ENCODE measurements around the gene DTNB. TPM values are rescaled to one million over a fixed set of nuclear protein-coding genes. Genes with fewer than 3 reads are reported as not detected.

Gene DTNB
- polyA plus RNA-seq, 1 donor from 2014 or later, result 16.5 TPM

DNA sequence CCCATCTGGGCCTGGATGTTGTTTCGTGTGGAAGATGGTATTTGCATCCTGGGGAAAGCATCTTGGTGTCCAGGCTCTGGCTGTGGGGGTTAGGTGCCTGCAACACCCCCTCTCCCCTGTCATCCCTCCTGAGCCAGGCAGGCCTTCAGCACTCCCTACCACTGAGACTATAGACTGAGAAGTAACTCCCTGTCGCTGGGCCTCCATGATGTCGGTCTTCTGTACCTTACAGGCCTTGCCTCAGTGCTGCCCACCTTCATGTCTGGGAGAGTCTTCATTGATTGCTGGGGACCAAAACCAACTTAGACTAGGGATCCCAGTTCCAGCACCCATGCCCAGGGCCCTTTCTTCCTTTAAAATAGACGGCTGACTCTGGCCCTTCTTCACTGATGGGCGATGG is 298.6 kb downstream of the DTNB start:
- Mint-ChIP-seq H3K27ac (peak overlapping the region in 1 of 3 donors; percentile 53), H3K4me1 (peaks cover 11 to 25% (median 20%) of the 10 kb centered on the region in 3 donors), H3K27me3 (no peaks in the 10 kb centered on the region), H3K9me3 (no peaks in the 10 kb centered on the region), H3K4me3 (no peak overlapping the region), H3K36me3 (peaks cover 2% of the 10 kb centered on the region)

DNA sequence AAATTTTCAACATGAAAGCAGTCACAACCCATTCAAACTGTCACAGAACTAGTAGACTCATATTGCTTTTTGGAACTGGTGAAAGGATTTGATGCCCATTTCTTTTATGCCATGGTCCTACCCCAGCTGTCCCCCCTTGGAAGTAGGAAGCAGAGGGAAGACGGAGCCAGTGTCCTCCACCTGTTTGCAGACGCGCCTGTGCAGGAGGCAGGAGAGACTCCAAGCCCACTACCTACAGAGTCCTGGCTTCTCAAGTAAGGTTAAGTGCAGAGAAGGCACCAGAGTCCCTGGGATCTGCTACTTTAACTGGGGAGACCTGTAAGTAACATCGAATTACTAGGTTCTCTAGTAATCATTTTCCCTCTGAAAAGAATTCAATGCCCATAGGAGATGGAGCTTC is 299.0 kb downstream of the DTNB start:
- Mint-ChIP-seq H3K27ac (no peak overlapping the region), H3K36me3 (peaks cover 2% of the 10 kb centered on the region), H3K9me3 (no peaks in the 10 kb centered on the region), H3K4me1 (peaks cover 11 to 22% (median 20%) of the 10 kb centered on the region in 3 donors), H3K27me3 (no peaks in the 10 kb centered on the region), H3K4me3 (no peak overlapping the region)

DNA sequence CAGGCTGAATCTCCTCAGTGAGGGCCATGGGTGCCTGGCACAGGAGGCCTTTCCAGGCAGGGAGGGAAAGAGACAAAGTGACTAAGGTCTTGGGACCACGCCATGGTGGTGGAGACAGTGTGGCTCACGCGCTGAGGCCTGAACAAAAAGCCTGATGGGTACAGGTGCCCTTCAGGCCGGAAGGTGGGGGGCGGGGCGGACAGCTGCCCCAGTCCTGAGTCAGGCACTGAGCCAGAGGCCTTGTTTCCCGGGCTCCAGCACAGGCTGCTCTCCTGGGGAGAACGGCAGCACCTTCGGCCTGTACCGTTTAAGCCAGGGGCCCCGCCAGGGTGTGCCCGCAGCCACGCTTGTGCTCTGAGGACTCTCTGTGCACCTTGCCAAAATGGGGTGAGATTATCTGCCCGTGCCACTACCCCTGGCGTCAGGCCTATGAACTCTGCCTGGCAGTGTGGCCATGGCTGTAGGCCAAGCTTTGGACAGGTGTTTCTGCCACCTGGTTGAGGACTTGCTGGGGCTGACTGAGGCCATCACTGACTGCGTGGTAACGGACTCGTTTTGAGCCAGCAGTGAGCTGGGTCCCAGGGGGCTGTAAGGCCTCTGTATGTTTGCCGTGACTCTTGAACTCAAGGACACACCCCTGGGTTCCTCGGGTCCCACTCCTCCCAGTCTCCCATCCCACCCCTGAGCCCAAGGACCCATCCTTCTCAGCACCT is 300.0 kb downstream of the DTNB start:
- H3K9me3 Mint-ChIP-seq, result no peaks in the 10 kb centered on the region

DNA sequence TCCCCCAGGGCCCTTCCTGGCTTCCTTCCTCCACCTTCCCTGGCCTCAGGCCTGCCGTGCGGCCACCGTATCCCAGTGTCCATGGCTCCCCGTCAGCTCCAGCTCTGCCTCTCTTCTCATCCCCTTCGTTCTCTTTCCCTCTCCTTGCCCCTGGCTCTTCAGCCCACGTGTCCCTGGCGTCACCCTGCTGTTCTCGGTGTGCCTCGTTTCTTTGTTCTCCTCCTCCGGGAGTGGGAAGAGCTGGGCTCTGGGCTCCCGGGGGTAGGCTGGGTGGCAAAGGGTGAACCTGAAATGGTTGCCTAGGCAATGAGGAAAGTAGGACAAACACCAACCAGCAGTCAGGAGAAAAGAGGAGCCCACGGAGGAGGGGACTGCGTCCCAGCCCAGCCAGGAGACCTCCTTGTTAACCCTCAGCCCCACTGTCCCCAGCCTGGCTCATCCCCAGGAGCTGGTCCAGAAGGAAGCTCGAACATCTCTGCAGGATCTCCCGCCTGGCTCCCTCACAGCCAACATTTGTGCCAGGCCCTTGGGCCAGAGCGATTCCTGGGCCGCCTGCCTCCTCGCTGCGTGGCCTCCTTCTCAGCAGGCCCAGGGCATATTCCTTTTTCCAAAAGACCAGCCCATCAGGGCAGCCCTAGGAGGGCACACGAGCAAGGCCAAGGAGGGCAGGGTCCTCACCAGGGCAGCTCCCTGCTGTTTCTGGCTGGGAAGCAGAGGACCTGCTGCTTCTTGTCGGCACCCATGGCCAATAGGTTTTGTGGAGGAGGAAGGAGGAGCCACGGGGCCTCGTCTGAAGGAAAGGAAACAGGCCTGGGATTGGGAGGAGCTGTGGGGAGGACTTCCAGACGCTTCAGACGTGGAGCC is 300.7 kb downstream of the DTNB start:
- H3K4me1 Mint-ChIP-seq, result peaks cover 9 to 14% (median 10%) of the 10 kb centered on the region in 3 donors
- peaks cover 2% of the 10 kb centered on the region for H3K36me3 Mint-ChIP-seq
- no peak overlapping the region for H3K27ac Mint-ChIP-seq
- no peaks in the 10 kb centered on the region for H3K9me3 Mint-ChIP-seq
- H3K4me3 Mint-ChIP-seq, result no peak overlapping the region
- no peaks in the 10 kb centered on the region for H3K27me3 Mint-ChIP-seq

More for the DNA sequence above, 300.0 kb downstream of the DTNB start:
- Mint-ChIP-seq H3K27ac (no peak overlapping the region), H3K4me1 (peaks cover 11 to 17% (median 17%) of the 10 kb centered on the region in 3 donors), H3K27me3 (no peaks in the 10 kb centered on the region), H3K36me3 (peaks cover 2% of the 10 kb centered on the region), H3K4me3 (no peak overlapping the region)

DNA sequence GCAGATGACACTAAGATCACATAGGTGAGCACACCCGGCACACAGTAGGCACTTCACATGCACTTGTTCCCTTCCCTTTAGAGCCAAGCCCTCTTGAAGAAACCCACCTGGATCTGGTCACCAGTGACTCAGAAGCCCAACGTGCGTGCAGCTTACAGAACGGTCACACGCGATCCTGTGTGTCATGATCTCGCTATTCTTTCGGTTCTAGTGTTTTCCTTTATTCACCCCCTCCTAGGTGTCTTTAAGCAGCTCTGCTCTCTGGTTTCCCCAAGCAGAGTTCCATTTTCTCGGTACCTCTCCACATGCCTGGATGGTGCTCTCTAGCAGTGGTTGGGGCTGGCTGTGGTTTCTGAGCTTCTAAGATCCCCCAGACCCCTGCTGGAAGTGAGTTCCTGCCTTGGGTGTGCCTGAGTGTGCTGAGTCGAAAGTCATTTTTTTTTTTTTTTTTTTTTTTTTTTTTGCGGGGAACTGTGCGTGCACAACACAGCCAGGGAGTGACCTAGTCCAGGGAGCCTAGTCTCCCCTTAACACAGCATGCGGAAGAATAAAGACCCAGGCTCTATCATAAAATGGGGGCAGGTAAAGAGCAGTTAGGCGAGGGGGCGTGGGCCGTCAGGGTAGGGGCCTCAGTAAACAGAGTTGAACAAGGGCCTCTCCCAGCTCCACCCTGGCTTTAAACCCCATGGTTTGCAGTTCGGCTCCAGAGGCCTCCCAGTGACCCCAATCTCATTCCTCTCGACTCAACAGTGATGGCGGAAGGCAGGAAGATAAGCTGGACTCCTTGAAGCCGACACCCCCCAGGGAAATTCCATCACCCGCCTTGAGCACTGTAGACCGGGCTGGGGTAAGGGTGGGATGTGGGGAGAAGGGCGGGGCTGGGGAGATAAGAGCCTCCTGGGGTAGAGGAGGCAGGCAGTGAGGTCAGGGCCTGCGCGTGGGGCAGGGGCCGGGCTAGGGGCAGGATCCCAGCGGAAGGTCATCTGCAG is 301.8 kb downstream of the DTNB start:
- H3K9me3 Mint-ChIP-seq, result no peaks in the 10 kb centered on the region
- H3K4me3 Mint-ChIP-seq, result no peak overlapping the region
- peaks cover 2% of the 10 kb centered on the region for H3K36me3 Mint-ChIP-seq
- H3K27ac Mint-ChIP-seq, result peak overlapping the region in 1 of 3 donors; percentile 65
- no peaks in the 10 kb centered on the region for H3K27me3 Mint-ChIP-seq
- H3K4me1 Mint-ChIP-seq, result peaks cover 0 to 7% (median 2%) of the 10 kb centered on the region in 3 donors

DNA sequence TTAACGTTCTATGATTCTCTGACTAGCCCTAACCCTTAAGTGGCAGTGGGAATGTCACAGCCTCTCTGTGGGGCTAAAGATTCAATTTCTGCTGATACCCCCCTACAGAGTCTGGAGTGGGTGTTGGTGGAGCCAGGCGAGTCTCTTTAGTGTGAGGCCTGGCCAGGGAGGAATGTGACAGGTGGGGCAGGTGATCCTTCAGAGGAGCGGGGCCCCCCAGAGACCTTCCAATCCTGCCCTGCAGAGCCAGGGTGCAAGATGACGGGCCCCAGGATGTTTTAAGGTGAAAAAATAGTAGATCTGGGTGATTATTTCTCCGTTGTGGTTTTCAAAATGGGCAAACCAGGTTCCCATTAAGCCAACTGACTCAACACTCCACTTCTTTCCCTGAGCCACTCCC is 303.5 kb downstream of the DTNB start:
- H3K36me3 Mint-ChIP-seq, result peaks cover 2% of the 10 kb centered on the region
- H3K4me1 Mint-ChIP-seq, result peaks cover 0 to 6% (median 4%) of the 10 kb centered on the region in 3 donors
- H3K27me3 Mint-ChIP-seq, result no peaks in the 10 kb centered on the region
- H3K4me3 Mint-ChIP-seq, result no peak overlapping the region
- no peaks in the 10 kb centered on the region for H3K9me3 Mint-ChIP-seq
- peak overlapping the region in 1 of 3 donors; percentile 12 for H3K27ac Mint-ChIP-seq

DNA sequence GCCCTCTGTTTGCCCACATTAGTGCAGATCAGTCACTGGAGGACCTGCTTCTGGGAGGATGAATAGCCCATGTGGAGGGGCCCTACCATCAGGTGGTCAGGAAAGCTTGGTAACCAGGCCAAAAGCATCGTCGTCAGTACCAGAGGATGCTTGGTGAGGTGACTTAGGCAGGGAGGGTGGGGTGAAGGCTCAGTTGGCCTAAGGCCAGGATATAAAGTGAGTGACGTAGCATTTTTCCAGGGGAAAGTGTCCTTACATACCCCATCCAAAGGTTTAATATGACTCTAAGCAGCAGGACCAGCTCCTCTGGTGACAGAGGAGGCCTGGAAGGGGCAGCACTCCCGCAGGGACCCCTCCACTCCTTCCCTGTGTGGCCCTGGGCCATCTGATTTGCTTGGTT is 303.9 kb downstream of the DTNB start:
- Mint-ChIP-seq H3K4me3 (no peak overlapping the region), H3K9me3 (no peaks in the 10 kb centered on the region), H3K36me3 (peaks cover 2% of the 10 kb centered on the region), H3K27me3 (no peaks in the 10 kb centered on the region), H3K27ac (peak overlapping the region in 1 of 3 donors; percentile 68), H3K4me1 (peaks cover 0 to 7% (median 6%) of the 10 kb centered on the region in 3 donors)

DNA sequence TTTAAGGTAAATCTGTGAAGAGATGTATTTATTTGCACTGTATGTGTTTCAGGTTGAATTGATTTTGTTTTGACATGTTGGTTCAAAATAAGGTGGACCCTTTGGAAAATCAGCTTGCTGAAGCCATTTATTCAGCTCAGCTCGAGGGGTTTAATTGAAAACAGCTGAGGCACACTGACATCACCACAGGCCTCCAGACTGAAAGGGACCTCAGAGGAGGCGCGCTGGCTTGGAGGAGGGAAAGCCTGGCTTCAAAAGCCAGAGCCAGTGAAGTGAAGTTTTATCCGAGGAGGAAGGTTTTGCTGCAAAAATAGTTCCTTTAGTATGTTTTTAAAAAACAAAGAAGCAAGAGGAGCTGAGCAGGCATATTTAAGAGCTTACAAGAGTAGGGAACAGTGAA is 304.7 kb downstream of the DTNB start:
- Mint-ChIP-seq H3K27me3 (no peaks in the 10 kb centered on the region), H3K27ac (peak overlapping the region in 1 of 3 donors; percentile 68), H3K36me3 (peaks cover 2% of the 10 kb centered on the region), H3K4me1 (peaks cover 0 to 8% (median 6%) of the 10 kb centered on the region in 3 donors), H3K9me3 (no peaks in the 10 kb centered on the region), H3K4me3 (no peak overlapping the region)

DNA sequence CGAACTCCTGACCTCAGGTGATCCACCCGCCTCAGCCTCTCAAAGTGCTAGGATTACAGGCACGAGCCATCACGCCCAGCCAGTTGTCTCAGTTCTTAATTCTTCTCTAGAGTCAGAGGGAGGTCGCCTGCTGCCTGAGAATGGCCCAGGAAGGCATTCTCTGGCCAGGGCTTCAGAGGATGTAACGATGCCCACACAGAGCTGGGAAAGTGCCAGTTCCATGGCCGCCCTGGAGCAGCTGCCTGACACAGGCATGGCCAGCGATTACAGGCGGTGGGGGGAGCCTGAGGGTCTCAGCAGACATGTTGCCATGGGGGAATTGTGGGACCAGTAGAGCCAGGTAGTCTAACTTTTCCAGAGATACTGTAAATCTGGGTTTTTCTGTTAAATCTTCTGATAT is 306.1 kb downstream of the DTNB start:
- no peaks in the 10 kb centered on the region for H3K9me3 Mint-ChIP-seq
- H3K27me3 Mint-ChIP-seq, result no peaks in the 10 kb centered on the region
- H3K4me3 Mint-ChIP-seq, result no peak overlapping the region
- H3K4me1 Mint-ChIP-seq, result peaks cover 6 to 17% (median 10%) of the 10 kb centered on the region in 3 donors
- H3K36me3 Mint-ChIP-seq, result peaks cover under 1% of the 10 kb centered on the region
- H3K27ac Mint-ChIP-seq, result peak overlapping the region in 1 of 3 donors; percentile 43

DNA sequence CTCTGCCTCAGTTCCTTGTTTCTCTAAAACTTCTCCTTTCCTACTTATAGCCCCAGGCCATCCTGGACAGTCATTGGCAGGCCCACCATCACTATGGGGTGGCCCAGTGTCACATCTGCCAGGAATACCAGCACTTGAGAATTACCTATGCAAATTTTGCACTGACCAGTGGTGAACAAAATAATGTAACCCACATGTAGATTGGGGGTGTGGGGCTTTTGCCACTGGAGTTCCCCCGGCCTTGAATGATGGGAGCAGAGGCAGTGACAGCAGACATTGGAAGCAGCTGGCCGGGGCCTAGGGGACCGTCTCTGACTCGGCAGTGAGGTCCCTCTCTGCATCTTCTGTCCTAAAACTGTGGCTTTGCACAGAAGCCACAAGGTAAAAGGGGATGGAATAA is 306.7 kb downstream of the DTNB start:
- Mint-ChIP-seq H3K4me1 (peaks cover 6 to 20% (median 10%) of the 10 kb centered on the region in 3 donors), H3K36me3 (no peaks in the 10 kb centered on the region), H3K4me3 (no peak overlapping the region), H3K27ac (peak overlapping the region in 1 of 3 donors; percentile 72), H3K27me3 (no peaks in the 10 kb centered on the region), H3K9me3 (no peaks in the 10 kb centered on the region)

DNA sequence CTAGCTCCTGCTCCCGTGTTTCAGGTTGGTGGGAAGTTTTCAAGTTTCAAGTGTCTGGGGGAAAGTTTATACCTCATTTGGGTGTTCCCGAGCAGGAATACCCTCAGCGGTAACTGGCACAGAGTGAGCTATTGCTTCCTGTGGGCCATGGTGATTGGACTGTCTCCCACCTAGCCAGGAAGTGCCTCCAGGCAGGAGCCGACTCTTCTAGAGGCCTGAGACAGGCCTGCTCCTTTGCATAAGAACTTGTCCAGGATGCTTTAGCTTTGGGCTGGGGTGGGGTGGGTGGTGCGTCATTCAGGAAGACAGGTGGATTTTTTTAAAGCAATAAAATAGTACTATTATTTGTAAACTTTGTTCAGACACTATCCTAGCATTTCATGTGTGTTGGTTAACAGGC is 308.1 kb downstream of the DTNB start:
- Mint-ChIP-seq H3K4me3 (peak overlapping the region in 1 of 4 donors; percentile 56), H3K9me3 (no peaks in the 10 kb centered on the region), H3K27ac (peak overlapping the region in 2 of 3 donors; percentile 79 to 90), H3K36me3 (no peaks in the 10 kb centered on the region), H3K27me3 (no peaks in the 10 kb centered on the region), H3K4me1 (peaks cover 6 to 20% (median 10%) of the 10 kb centered on the region in 3 donors)

DNA sequence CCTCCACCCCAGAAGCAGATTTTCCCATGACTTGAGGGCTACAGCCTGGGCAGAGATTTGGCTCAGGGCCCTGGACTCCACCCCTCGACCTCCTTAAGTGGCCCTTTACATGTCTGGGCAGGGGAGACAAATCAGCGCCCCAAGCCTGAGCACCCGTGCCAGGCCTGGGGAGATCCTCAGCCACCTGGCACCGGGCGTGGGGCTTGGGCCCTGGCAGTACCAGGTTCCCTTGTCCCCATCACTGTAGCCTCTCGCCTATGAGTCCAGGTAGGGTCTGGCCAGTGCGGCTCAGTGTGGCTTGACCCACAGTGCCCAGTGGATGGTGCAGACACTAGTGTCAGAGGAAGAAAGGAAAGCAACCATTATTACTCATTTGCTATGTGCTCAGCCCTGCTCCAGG is 309.6 kb downstream of the DTNB start:
- H3K4me1 Mint-ChIP-seq, result peaks cover 6 to 18% (median 10%) of the 10 kb centered on the region in 3 donors
- H3K27ac Mint-ChIP-seq, result peak overlapping the region; percentile 53 to 98 (median 79)
- no peaks in the 10 kb centered on the region for H3K36me3 Mint-ChIP-seq
- H3K9me3 Mint-ChIP-seq, result no peaks in the 10 kb centered on the region
- H3K27me3 Mint-ChIP-seq, result no peaks in the 10 kb centered on the region
- H3K4me3 Mint-ChIP-seq, result peak overlapping the region; percentile 27 to 90 (median 58)

DNA sequence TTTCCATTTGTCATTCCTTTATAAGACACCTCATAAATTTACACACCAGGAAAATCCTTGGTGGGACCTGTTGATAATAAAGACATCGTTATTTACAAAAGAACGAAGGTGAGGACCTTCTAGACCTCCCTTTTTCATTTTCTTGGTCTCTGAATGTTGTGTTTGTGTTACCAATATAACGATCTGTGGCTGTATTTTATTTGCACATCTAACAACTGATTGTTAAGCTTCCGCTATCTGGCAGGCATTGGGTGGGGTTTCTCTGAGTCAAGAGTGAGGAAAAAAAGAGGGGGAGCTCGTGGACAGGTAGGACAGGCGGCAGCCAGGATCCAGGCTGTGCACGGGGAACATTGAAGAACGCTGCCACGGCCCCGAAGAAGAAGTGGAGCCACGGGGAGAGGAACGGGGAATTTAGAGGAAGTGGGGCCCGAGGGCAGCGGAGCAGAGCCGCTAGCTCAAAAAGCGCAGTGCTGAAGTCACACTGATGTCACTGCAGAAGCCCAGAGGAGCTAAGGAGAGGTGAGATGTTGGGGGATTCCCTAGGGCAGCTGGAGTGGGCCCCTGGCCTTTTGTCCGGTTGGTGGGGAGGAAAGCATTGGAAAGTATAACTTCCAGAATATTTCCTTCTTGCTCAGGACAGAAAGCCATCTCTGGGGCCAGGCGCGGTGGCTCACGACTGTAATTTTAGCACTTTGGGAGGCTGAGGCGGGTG is 310.8 kb downstream of the DTNB start:
- Mint-ChIP-seq H3K4me1 (peaks cover 6 to 18% (median 10%) of the 10 kb centered on the region in 3 donors), H3K36me3 (no peaks in the 10 kb centered on the region), H3K4me3 (peak overlapping the region; percentile 89 to 99 (median 94)), H3K9me3 (no peaks in the 10 kb centered on the region), H3K27me3 (no peaks in the 10 kb centered on the region), H3K27ac (peak overlapping the region; percentile 94 to 99 (median 98))

DNA sequence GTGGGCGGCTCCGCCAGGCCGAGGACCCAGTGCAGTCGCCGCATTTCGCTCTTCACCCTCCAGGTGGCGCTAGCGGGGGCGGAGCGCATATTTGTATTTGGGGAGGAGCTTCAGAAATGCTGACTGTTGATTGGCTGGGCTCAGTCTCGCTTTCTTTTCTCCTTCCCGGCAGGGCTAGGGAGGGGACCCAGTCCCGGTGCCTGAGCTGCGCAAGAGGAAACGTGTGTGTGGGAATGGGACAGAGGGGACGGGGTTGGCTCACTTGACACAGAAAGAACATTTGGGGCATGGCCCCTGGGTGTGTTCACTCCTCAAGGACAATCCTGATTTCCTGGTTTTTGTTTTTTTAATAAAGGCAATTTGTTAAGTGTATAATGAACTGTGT is 311.3 kb downstream of the DTNB start:
- Mint-ChIP-seq H3K4me1 (peaks cover 6 to 18% (median 10%) of the 10 kb centered on the region in 3 donors), H3K4me3 (peak overlapping the region; percentile 89 to 99 (median 94)), H3K27me3 (no peaks in the 10 kb centered on the region), H3K36me3 (no peaks in the 10 kb centered on the region), H3K9me3 (no peaks in the 10 kb centered on the region), H3K27ac (peak overlapping the region; percentile 94 to 99 (median 98))

Measured in IgD-negative memory B cell (primary cell).